GM12892 (cell line): ENCODE data around the gene TMEM39B.
"Not testable (repeated sequence)": the region's sequence is repeated elsewhere in the genome, so short reads cannot be mapped to it uniquely, and the experiment has no call there.

Source experiments
- DNase-seq: peaks from one replicate; pipeline ENCODE4 v3.0.0; 2011; ENCODE audit not compliant: insufficient read length
- FAIRE-seq: peaks from 2 replicates; lab custom pipeline; 2011; peaks lifted over from hg19 to GRCh38; lab: Jason Lieb, UNC
- POLR2A ChIP-seq: IDR thresholded peaks from 2 replicates; pipeline ENCODE4 v1.6.1; 2011; ENCODE audit warnings: low read depth, low read length, control low read depth
- POLR2AphosphoS5 ChIP-seq: IDR thresholded peaks from 2 replicates; pipeline ENCODE4 v1.6.1; 2011; ENCODE audit warnings: low read depth, low read length, control low read depth
- TAF1 ChIP-seq: IDR thresholded peaks from 2 replicates; pipeline ENCODE4 v1.6.1; 2011; ENCODE audit warnings: low read depth, mild to moderate bottlenecking, control low read depth, low read length, borderline replicate concordance

The TMEM39B gene

GRCh38 chr1:32144033-32144432 is 71.3 kb downstream of the TMEM39B start:
- DNase-seq (no peak), FAIRE-seq (no peak)
- TF ChIP-seq TAF1 = no peak
- TF ChIP-seq POLR2AphosphoS5 = no peak
- TF ChIP-seq POLR2A = no peak

GRCh38 chr1:32147799-32148198 is 75.1 kb downstream of the TMEM39B start:
- DNase-seq, FAIRE-seq: not testable (repeated sequence)

GRCh38 chr1:32150847-32151246 is 78.1 kb downstream of the TMEM39B start:
- FAIRE-seq = no peak
- no peak for TF ChIP-seq POLR2A
- no peak for TF ChIP-seq TAF1
- TF ChIP-seq POLR2AphosphoS5 = no peak
- no peak for DNase-seq

GRCh38 chr1:32151319-32151787 is 78.6 kb downstream of the TMEM39B start:
- TF ChIP-seq TAF1 = no peak

More at GRCh38 chr1:32151319-32151787, 78.6 kb downstream of the TMEM39B start:
- no peak for FAIRE-seq
- no peak for DNase-seq
